HG03045 (cell line): ENCODE measurements around the gene TFF1.

Experiments used
- ATAC-seq: cut with Tn5 transposase; IDR thresholded peaks from one replicate; pipeline ENCODE4 v1.9.1; 2021; ENCODE audit warnings: mild to moderate bottlenecking, moderate library complexity; ENCODE audit not compliant: unreplicated experiment

TFF1 gene

GRCh38 chr21:42364304-42364865, 1.9 kb downstream of the TFF1 start:
- ATAC-seq: no peak

GRCh38 chr21:42363312-42363711, 3.0 kb downstream of the TFF1 start:
- no peak for ATAC-seq

GRCh38 chr21:42362700-42363099, 3.6 kb downstream of the TFF1 start:
- ATAC-seq: no peak

- ATAC-seq: no peak
These were observed 4.1 kb downstream of the TFF1 start for GRCh38 chr21:42362198-42362597.

- no peak for ATAC-seq
These were observed 5.0 kb downstream of the TFF1 start for GRCh38 chr21:42361286-42361685.

- no peak for ATAC-seq
These were observed 6.0 kb downstream of the TFF1 start for GRCh38 chr21:42360317-42360716.

GRCh38 chr21:42358937-42359336, 7.4 kb downstream of the TFF1 start:
- no peak for ATAC-seq

- ATAC-seq: no peak
These were observed 8.1 kb downstream of the TFF1 start for GRCh38 chr21:42358261-42358660.

- ATAC-seq: no peak
These were observed 9.0 kb downstream of the TFF1 start for GRCh38 chr21:42357307-42357706.

GRCh38 chr21:42356650-42357049, 9.7 kb downstream of the TFF1 start:
- ATAC-seq: no peak

GRCh38 chr21:42356046-42356445, 10.3 kb downstream of the TFF1 start:
- ATAC-seq: no peak

GRCh38 chr21:42353623-42354022, 12.7 kb downstream of the TFF1 start:
- ATAC-seq: no peak

GRCh38 chr21:42352441-42353095, 13.8 kb downstream of the TFF1 start:
- ATAC-seq: no peak

- ATAC-seq: no peak
These were observed 14.5 kb downstream of the TFF1 start for GRCh38 chr21:42351626-42352440.

- ATAC-seq: no peak
These were observed 15.4 kb downstream of the TFF1 start, which contains the start of gene TFF2 for GRCh38 chr21:42350927-42351426. TFF2 (minus strand) TSS chr21:42350994; CDS start chr21:42350957, 37 bp downstream.

GRCh38 chr21:42350318-42350910, 15.9 kb downstream of the TFF1 start:
- no peak for ATAC-seq

GRCh38 chr21:42349420-42350317, 16.7 kb downstream of the TFF1 start:
- ATAC-seq: no peak

GRCh38 chr21:42348762-42349161, 17.6 kb downstream of the TFF1 start:
- ATAC-seq: no peak

GRCh38 chr21:42347601-42348327, 18.6 kb downstream of the TFF1 start:
- no peak for ATAC-seq
